Activated naive CD4-positive, alpha-beta T cell treated with Interleukin-2 at 50 U/mL for 16 hours (primary cell): Measurements from ENCODE around the gene TAOK2.
A peak's percentile ranks its signal among the peaks of the same experiment; 100 is the strongest.
"Not testable (repeated sequence)": the region's sequence is repeated elsewhere in the genome, so short reads cannot be mapped to it uniquely, and the experiment has no call there.

Experiments
- DNase-seq: peaks from one replicate; pipeline ENCODE4 v3.0.0-alpha.2; 2020

The TAOK2 gene

GRCh38 chr16:29973384-29974246, at the start of gene TAOK2:
TSS of gene TAOK2 (plus strand) at chr16:29973868. CDS start at chr16:29977773, 3,905 bp downstream.
- peak; percentile 97 for DNase-seq

- DNase-seq: no peak
Observed at GRCh38 chr16:29925105-29925756, 48.4 kb upstream of the TAOK2 start.

GRCh38 chr16:29925781-29926710, 47.6 kb upstream of the TAOK2 start, which contains the start of gene KCTD13:
TSS of gene KCTD13 (minus strand) at chr16:29926226. CDS start at chr16:29926033, 193 bp downstream.
- peak; percentile 86 for DNase-seq

GRCh38 chr16:29926711-29927052, 47.0 kb upstream of the TAOK2 start:
- DNase-seq: no peak

- no peak for DNase-seq
Observed at GRCh38 chr16:29927070-29927905, 46.4 kb upstream of the TAOK2 start.

- not testable (repeated sequence) for DNase-seq
Observed at GRCh38 chr16:29931750-29932149, 41.9 kb upstream of the TAOK2 start.

GRCh38 chr16:29940656-29941055, 33.0 kb upstream of the TAOK2 start:
- DNase-seq: no peak

- DNase-seq: no peak
Observed at GRCh38 chr16:29943846-29944799, 29.5 kb upstream of the TAOK2 start.

- no peak for DNase-seq
Observed at GRCh38 chr16:29947897-29948296, 25.8 kb upstream of the TAOK2 start.

GRCh38 chr16:29950806-29951461, 22.7 kb upstream of the TAOK2 start:
- no peak for DNase-seq

- no peak for DNase-seq
Observed at GRCh38 chr16:29951625-29952365, 21.9 kb upstream of the TAOK2 start.

GRCh38 chr16:29958756-29959155, 14.9 kb upstream of the TAOK2 start:
- DNase-seq: no peak

- no peak for DNase-seq
Observed at GRCh38 chr16:29959293-29959692, 14.4 kb upstream of the TAOK2 start.

- DNase-seq: not testable (repeated sequence)
Observed at GRCh38 chr16:29959821-29960220, 13.8 kb upstream of the TAOK2 start.

GRCh38 chr16:29961127-29961478, 12.6 kb upstream of the TAOK2 start:
- DNase-seq: no peak

- DNase-seq: peak; percentile 95
Observed at GRCh38 chr16:29961479-29962343, 12.0 kb upstream of the TAOK2 start, which contains the start of gene TMEM219. TSS of gene TMEM219 (plus strand) at chr16:29962079. CDS start at chr16:29963144, 1,065 bp downstream.

GRCh38 chr16:29962344-29962994, 11.2 kb upstream of the TAOK2 start:
- no peak for DNase-seq
